KOPT-K1 (cell line): ENCODE results near the gene KNCN.

ENCODE experiments used
- H3K27ac ChIP-seq: fragments of 200-600 bp; sonication (generic); 2 replicates; pipeline ENCODE4 v1.5.1; 2016; ENCODE audit warnings: antibody characterized with exemption, mild to moderate bottlenecking, low read depth, low read length; ENCODE audit not compliant: poor library complexity, severe bottlenecking
- H3K36me3 ChIP-seq: fragments of 200-600 bp; sonication (generic); 2 replicates; pipeline ENCODE4 v1.5.1; 2017; ENCODE audit warnings: antibody characterized with exemption, mild to moderate bottlenecking, low read length, moderate library complexity; ENCODE audit not compliant: insufficient read depth
- H3K9me3 ChIP-seq: fragments of 200-600 bp; sonication (generic); 2 replicates; pipeline ENCODE4 v1.5.1; 2017; ENCODE audit warnings: antibody characterized with exemption, low read length, mild to moderate bottlenecking; ENCODE audit not compliant: insufficient read depth, poor library complexity, severe bottlenecking

Gene KNCN

DNA sequence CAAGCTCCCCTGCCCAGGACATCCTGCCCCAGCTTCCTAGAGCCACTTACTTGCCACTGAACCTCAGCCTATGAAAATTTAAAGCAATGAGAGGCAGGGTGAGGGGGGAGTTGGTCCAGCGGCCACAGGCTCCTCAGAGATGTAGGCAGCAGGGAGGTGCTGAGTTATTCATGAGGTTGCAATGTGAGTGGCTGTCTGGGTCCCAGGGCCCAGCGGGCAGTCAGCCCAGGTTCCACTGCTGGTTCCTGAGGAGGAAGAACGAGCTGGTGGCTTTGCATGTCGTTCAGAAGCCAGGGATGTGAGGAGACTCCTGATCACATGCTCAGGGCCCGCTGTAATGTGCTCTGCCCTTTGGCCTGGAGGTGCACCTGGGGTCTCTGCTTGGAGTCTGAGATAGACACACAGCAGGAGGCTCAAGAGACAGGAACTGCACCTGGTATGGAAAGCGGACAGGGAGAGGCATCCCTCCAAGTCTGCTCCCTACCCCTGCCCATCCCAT lies at the start of gene KNCN:
Gene KNCN (minus strand): TSS at position 51 of the 499 bp plus-strand sequence. CDS start 432 bp downstream, outside the sequence.
- no peaks in the 10 kb centered on the region for H3K9me3 ChIP-seq
- no peaks in the 10 kb centered on the region for H3K36me3 ChIP-seq
- H3K27ac ChIP-seq = no peak within 1 kb of the TSS

DNA sequence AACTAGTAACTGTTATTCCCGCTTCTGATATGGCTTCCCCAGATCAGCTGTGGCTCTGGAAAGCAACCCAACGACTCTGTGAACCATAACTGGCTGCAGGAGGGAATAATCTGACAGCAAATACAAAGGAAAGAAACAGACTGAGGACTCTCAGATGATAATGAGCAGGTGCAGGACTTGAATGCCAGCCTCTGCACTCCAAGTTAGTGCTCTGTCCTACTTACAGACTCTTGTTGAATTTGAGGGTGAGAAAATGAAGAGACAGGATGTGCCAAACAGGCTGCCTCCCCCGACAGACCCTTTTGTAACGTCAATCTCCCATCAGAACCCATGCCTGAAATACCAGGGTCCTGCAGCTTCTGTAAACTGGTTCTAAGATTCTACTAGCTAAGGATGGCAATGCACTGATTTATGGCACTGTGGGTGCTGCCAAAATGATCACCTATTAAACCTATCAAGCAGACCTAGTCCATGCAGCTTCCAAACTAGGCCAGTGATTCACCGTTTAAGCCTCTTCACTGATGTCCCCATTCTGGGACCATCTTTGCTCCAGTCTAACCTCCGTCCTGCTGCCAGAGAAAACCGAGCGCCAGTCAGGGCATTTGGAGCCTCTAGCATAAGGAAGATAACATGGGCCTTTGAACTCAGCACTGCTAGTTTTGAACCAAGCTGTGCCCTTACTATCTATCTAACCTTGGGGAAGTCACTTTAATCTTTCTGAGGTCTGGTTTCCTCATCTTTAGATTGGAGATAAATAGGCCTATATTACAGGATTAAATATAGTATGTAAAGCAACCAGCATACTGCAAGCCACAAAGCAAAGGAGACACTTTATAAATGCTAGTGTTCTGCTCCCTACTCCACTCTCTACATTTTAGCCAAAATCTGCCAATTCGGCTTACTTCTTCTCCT lies 47.9 kb upstream of the KNCN start:
- no peaks in the 10 kb centered on the region for H3K9me3 ChIP-seq
- no peak overlapping the region for H3K27ac ChIP-seq
- no peaks in the 10 kb centered on the region for H3K36me3 ChIP-seq

DNA sequence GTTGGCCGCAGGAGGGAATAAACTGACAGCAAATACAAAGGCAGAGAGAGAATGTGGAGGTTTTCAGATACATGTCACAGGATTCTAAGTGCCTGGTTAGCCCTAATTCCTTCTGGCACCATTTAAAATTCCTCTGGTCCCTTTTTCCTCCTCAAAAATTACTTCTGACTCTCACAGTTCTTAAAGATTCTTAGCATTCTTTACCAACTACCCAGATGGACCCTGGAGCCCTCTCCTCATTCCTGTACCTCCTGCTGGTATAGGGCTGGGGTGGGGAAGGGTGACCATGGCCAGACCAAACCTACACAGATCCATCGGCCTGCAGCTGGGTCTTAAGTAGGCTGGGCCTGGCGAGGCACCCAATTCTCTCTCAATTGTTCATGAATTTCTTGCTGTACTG lies 45.4 kb upstream of the KNCN start:
- no peak overlapping the region for H3K27ac ChIP-seq
- H3K9me3 ChIP-seq = no peaks in the 10 kb centered on the region
- peaks cover 20% of the 10 kb centered on the region for H3K36me3 ChIP-seq

DNA sequence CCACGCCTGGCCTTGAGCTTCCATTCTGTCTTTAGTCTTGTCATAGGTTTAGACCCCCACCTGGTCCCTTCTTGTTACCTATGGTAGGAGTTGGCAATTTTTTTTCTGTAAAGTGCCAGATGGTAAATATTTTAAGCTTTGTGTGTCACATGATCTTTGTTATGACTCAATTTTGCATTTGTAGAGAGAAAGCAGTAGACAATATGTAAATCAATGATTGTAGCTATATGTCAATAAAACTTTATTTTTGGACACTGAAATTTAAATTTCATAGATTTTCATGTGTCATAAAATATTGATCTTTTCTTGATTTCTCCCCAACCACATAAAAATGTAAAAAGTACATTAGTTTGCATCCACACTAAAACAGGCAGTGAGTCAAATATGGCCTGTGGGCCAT lies 44.6 kb upstream of the KNCN start:
- H3K27ac ChIP-seq = no peak overlapping the region
- peaks cover 28% of the 10 kb centered on the region for H3K36me3 ChIP-seq
- H3K9me3 ChIP-seq = no peaks in the 10 kb centered on the region

DNA sequence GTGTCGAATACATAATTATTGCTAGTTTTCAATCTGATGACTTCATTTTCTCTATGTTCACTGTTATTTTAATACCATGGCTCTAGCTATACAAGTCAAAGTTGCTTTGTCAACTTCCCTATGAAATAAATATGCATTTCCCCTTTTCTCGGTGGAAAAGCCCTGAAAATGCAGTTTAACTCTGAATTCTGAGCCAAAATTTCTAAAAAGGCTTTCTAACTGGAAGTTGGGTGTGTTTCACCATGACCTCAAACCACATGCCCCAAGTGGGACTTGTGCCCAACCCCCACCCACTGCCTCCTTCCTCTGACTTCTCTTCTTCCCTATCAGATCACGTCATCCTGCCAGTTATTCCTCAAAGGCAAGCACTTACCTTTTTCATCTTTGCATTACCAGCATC lies 43.7 kb upstream of the KNCN start:
- H3K9me3 ChIP-seq = no peaks in the 10 kb centered on the region
- H3K27ac ChIP-seq = no peak overlapping the region
- peaks cover 35% of the 10 kb centered on the region for H3K36me3 ChIP-seq

DNA sequence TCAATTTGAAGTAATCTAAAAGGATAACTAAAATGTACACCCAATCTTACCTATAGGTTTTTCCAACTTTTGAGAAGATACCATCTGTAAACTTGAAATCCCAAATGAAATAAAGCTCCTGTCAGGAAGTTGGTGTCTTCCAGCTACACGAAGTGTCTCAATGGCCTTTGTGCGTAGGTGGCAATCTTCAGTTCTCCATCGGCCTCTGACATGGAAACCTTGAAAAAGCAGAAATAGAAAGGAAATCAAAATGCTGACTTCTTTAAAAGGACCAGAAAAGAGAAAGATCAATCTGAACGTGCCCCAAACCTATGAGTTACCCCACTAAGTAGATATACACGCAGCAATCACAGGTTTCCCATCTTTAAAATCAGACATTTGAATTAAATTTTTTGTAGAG lies 42.6 kb upstream of the KNCN start:
- Histone ChIP-seq H3K9me3 (no peaks in the 10 kb centered on the region), H3K36me3 (peaks cover 35% of the 10 kb centered on the region), H3K27ac (no peak overlapping the region)

DNA sequence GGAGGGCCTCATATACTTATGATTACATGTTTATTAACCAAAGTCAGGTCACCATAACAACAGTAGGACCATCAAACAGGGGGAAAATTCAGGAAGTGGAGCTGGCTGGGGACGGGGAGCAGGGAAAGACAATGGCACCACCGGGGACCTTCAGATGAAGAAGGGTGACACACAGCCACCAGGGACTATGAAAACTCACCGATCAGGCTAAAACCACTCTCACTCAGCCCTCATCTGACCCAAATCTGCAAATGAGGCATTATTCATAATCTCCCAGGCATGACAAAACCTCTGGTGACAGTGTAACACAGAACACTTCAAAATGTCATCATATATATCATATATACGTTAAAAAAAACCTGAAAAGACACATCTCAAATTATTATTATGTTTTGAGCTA lies 41.4 kb upstream of the KNCN start:
- H3K36me3 ChIP-seq = peaks cover 35% of the 10 kb centered on the region
- no peaks in the 10 kb centered on the region for H3K9me3 ChIP-seq
- H3K27ac ChIP-seq = no peak overlapping the region

DNA sequence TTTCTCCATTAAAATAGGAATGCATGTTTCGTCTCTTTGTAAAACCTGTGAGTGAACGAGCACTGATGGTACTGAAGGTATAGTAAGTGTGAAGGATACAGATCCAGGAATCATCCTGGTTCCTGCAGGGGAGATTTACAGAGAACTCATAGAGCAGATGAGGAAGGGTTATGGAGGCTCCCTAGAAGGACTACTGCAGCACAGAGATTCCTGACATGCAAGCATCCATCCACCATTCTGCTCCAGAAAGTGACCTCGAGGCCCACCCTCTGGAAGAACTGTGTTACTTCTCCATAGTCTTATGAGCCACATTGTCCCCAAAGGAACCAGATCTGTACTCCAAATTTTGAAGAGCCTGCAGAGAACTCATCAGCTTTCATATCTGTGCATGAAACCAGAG lies 38.1 kb upstream of the KNCN start:
- Histone ChIP-seq H3K9me3 (no peaks in the 10 kb centered on the region), H3K36me3 (peaks cover 44% of the 10 kb centered on the region), H3K27ac (no peak overlapping the region)

DNA sequence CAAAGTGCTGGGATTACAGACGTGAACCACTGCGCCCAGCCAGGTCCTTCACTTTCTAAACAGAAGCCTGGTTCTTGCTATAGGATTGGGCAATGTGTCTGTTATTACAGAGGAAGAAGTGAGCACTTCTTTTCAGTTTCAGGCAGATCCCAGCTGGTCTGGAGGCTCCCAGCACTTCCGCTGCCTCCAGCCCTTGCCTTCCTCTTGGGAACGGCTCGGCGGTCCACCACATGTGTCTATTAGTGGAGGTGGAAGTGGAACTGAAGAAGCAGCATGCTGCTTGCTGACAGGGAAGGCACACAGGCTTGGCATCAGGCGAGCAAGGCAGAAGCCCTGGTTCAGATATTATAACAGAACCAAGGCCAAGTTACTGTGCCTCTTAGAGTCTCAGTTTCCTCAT lies 35.6 kb upstream of the KNCN start:
- Histone ChIP-seq H3K27ac (no peak overlapping the region), H3K36me3 (peaks cover 37% of the 10 kb centered on the region), H3K9me3 (no peaks in the 10 kb centered on the region)

DNA sequence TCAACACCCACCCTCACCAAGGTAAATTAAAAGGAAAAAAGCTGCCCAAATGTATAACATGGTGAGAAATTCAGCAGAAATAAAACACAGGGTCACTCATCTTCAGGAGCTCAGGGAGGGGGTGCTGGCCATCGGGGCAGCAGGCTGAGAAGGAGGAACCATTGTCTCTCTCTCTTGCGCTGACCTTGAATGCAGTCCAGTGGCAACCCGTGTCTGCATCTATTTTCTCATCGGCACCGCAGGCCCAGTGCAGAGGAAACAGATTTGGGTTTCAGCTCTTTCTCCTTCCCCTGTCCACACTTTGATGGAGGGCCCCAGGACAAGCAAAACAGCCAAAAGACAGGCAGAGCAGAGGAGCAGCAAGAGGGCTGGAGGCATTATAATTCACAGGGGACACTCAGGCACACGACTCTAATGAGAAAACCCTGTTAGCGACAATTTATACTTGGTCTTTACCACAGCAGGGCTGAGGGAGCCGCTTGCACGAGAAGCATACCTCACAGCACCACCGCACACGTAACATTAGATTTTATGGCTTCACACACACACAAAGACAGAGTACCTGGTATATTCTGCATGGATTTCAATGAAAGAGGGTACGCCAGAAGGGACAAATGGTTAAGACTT lies 34.0 kb upstream of the KNCN start:
- H3K27ac ChIP-seq = no peak overlapping the region
- H3K36me3 ChIP-seq = peaks cover 26% of the 10 kb centered on the region

DNA sequence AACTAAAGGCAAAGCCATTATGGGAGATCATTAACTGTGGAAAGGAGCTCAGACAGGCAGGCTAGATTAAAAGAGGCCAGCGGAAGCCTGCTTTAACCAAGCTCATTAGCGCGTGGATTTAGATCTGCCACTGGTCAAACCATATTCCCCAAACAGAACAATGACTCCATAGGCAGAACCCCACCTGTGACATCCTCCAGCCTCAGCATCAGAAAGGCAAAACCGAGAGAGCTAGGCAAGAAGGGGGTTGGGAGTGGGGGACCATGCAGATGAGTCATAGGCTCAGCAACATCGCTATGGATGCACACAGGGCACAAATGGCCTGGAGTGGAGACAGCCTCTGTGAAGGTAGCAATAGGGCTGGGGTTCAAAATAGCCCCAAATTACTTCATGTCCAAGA lies 32.0 kb upstream of the KNCN start:
- no peak overlapping the region for H3K27ac ChIP-seq
- no peaks in the 10 kb centered on the region for H3K9me3 ChIP-seq
- H3K36me3 ChIP-seq = peaks cover 41% of the 10 kb centered on the region

More for the DNA sequence above, 34.0 kb upstream of the KNCN start:
- no peaks in the 10 kb centered on the region for H3K9me3 ChIP-seq

DNA sequence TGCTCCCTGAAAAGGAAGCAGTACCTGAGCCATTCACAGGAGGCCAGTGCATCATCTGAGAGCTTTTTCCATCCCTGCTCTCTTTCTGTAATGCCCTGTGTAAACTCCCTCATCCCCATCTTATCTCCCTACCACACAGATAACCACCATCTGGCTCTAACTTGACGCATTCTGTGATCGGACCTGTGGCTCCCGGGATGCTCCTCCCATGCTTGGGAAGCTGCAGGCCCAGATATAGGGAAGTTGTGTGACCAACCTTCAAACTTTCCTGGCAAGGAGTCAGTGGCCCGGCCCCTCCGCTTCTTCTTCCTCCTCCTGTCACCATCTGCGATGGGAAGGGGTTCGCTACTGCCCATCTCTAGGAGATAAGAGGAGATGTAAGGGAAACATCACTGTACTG lies 31.5 kb upstream of the KNCN start:
- peaks cover 41% of the 10 kb centered on the region for H3K36me3 ChIP-seq
- H3K27ac ChIP-seq = no peak overlapping the region
- H3K9me3 ChIP-seq = no peaks in the 10 kb centered on the region

DNA sequence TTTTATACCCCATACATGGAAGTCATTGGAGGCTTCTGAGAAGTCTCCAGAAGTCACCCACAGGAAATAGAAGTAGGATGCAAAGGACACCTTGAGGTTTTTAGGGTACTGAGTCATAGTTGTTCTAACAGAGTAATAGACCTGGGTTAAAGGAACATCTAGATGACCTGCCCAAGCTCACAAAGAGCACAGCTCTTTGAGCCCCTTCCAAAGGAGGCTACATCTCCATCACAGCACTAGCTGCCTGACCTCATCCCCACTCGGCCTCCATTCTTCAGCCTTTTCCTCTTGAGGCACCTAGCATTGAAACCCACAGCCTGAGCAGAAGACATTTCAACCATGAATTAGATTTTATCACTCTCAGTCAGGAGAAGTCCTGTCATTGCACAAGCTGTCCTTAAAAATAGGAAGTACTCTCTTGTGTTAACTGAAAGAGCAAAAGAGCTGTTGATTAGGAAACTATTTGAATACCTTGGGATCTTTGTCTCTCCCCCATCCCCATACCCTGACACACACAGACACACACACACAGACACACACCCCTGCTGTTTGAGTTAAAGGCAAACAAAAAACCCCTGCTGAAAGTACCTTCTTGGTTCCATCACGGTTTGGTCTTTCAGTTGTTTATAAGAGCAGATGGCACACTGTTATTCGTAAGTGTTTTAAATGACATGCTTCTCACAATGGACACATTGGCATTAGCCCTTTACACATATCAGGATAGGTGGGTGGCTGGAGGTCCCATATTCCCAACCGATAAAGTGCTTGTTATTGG lies 30.4 kb upstream of the KNCN start:
- no peaks in the 10 kb centered on the region for H3K9me3 ChIP-seq
- H3K36me3 ChIP-seq = peaks cover 41% of the 10 kb centered on the region
- H3K27ac ChIP-seq = no peak overlapping the region

DNA sequence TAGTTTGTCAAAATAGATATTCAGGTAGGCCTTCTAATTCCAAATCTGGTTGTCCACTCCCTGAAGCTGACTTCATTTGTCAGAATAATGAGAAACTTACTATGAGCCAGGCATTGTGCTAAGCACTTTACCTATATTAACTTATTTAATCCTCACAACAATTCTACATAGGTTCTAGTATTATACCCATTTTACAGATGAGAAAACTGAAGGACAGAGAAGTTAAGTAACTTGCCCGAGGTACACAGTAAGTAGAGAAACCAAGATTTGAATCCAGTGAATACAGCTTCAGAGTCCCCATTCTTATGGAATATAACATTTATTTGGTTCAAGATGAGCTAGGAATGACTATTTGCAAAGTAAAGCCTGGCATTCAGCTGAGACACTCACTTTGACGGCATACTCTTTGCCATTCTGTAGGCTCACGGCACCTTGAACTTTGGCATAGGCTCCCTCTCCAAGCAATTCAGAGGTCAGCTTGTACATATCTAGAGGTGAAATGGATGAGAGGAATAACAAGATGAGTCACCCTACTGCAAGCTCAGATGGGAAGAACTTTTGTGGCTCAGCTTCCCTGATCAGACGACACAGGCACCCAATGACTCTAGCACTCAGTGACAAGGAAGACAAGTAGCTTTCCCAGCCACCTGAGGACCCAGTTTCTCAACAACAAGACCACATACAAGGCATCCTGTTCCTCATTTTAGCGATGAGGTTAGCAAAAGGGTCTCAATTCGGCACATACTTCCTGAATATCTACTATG lies 28.9 kb upstream of the KNCN start:
- H3K9me3 ChIP-seq = no peaks in the 10 kb centered on the region
- peaks cover 32% of the 10 kb centered on the region for H3K36me3 ChIP-seq
- H3K27ac ChIP-seq = no peak overlapping the region
